Measurements from ENCODE around the gene AURKAIP1.

AURKAIP1 gene

DNA sequence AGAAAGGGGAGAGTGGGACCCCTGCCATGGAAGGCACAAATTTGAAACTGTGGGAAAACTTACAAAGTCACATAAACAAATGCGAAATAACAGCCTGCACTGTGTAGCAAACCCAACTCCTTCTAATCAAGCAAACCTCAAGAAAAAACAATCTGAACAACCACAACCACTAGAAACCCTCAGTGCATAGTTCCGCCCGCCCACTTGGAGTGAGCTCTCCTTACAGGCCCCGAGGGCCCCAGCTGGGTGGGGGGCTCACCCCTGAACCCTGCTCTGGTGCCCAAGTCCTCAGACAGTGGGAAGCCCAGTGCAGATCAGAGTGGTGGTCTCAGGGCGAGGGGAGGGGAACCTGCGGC lies 15.7 kb downstream of the AURKAIP1 start:
- in situ Hi-C loops (cut with MboI; ENCODE audit: low sequenced_read_pairs, unreplicated experiment) = no loop called here
- DNase-seq (ENCODE audit: low spot score) = peak; percentile 73
- TF ChIP-seq, protein P1, sequence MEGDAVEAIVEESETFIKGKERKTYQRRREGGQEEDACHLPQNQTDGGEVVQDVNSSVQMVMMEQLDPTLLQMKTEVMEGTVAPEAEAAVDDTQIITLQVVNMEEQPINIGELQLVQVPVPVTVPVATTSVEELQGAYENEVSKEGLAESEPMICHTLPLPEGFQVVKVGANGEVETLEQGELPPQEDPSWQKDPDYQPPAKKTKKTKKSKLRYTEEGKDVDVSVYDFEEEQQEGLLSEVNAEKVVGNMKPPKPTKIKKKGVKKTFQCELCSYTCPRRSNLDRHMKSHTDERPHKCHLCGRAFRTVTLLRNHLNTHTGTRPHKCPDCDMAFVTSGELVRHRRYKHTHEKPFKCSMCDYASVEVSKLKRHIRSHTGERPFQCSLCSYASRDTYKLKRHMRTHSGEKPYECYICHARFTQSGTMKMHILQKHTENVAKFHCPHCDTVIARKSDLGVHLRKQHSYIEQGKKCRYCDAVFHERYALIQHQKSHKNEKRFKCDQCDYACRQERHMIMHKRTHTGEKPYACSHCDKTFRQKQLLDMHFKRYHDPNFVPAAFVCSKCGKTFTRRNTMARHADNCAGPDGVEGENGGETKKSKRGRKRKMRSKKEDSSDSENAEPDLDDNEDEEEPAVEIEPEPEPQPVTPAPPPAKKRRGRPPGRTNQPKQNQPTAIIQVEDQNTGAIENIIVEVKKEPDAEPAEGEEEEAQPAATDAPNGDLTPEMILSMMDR (IDR thresholded peaks at IDR 0.05; ENCODE audit: borderline replicate concordance, control extremely low read depth, extremely low read depth, insufficient read depth, missing control alignments) = no peak

DNA sequence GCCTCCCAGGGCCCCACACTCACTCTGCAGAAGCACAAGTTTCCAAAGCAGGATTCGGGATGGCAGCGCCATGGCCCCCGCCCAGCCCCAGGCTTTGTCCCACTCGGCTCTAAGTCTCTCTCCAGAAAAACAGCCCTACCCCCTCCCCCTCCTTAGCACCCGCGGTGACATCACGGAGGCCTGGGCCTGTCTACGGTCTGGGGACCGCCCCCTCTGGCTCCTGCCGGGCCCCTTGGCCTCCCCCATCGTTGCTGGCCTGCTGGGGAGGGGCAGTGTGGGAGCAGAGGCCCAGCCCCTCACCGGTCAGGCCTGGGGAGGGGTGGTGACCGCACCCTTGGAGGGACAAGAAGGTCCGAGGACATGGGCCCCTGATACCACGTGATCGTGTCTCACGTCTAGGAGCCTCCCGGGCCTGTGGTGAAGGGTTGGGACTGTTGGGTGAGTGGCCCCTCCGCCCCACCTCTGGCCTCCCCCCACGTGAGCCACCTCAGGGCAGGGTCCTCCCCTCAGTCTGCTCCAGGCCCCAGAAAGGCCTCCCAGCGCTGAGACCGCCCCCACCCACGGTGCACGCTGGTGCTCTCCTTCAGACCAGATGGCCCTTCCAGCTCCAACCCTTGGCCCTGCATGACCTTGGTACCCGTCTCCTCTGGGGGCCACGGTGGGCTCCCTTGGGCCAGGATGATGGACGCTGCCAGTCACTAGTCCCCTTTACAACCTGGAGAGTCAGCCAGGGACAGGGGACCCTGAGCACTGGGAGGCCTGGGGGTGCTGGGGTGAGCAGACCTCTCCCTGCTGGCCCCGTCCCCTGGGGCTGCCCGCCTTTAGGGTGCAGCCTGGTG lies 16.4 kb downstream of the AURKAIP1 start, which contains the start of gene MXRA8:
TSS of gene MXRA8 (minus strand) at position 123 of the 839 bp plus-strand sequence. CDS start at position 72, 51 bp downstream.
- DNase-seq (ENCODE audit: low spot score) = no peak
- TF ChIP-seq, protein P1 (IDR thresholded peaks at IDR 0.05; ENCODE audit: borderline replicate concordance, control extremely low read depth, extremely low read depth, insufficient read depth, missing control alignments) = no peak

DNA sequence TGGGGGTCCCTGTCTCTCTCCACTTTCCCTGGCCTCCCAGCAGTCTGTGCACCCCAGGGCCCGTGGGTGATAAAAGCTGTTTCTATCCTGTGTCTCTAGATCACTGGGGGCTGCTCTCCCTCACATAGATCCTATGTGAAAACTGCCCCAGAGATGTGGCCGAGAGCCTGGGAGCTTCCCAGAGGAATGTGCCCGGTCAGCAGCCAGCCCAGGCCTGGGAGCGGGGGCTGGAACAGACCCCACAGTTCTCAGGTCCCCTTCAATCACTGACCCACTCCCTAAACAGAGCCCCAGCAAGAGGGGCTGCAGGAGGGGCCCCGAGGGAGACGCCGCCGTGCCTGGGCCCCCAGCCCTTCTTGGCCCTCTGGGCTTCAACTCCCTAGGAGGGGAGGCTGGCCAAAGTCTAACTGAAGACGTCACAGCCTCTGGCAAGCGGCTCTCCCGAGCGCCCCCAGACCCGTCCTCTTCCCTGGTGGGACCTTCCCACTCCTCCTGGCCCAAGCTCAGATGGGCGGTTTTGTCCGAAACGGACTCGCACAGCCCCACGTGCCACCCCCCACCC lies 17.1 kb downstream of the AURKAIP1 start:
- DNase-seq (ENCODE audit: low spot score) = no peak

More for the DNA sequence above, 16.4 kb downstream of the AURKAIP1 start, which contains the start of gene MXRA8:
- in situ Hi-C loops (cut with MboI; ENCODE audit: low sequenced_read_pairs, unreplicated experiment) = no loop called here

DNA sequence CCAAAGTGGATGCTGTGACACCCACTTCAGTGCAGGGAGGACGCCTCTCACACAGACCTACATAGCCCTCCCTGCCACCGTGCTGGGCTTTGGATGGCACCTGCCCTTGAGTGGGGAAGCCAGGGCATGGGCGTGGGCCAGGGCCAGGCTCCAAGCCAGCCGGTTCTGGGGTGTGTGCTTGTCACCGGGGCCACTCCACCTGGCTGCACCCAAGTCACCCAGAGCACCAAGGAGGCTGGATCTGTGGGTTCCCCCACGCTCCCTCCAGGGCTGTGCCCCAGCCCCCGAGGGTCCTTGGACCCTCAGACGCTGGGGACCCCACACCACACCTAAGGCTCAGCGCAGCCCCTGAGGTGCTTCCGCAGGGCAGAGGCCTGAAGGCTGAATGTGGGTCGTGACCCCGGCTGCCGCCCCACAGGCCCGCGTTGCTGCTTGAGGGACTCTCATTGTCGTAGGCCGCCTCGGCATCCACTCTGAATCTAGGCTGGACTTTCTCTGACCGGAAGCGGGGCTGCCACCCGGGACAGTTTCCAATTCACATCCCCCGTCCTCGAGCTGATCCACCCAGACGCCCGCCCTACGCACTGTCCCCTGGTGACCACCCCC lies 18.1 kb downstream of the AURKAIP1 start:
- no peak for DNase-seq (ENCODE audit: low spot score)
- in situ Hi-C loops (cut with MboI; ENCODE audit: low sequenced_read_pairs, unreplicated experiment) = no loop called here
- TF ChIP-seq, protein P1 (IDR thresholded peaks at IDR 0.05; ENCODE audit: borderline replicate concordance, control extremely low read depth, extremely low read depth, insufficient read depth, missing control alignments) = no peak

More for the DNA sequence above, 17.1 kb downstream of the AURKAIP1 start:
- in situ Hi-C loops (cut with MboI; ENCODE audit: low sequenced_read_pairs, unreplicated experiment) = no loop called here
- TF ChIP-seq, protein P1 (IDR thresholded peaks at IDR 0.05; ENCODE audit: borderline replicate concordance, control extremely low read depth, extremely low read depth, insufficient read depth, missing control alignments) = no peak

DNA sequence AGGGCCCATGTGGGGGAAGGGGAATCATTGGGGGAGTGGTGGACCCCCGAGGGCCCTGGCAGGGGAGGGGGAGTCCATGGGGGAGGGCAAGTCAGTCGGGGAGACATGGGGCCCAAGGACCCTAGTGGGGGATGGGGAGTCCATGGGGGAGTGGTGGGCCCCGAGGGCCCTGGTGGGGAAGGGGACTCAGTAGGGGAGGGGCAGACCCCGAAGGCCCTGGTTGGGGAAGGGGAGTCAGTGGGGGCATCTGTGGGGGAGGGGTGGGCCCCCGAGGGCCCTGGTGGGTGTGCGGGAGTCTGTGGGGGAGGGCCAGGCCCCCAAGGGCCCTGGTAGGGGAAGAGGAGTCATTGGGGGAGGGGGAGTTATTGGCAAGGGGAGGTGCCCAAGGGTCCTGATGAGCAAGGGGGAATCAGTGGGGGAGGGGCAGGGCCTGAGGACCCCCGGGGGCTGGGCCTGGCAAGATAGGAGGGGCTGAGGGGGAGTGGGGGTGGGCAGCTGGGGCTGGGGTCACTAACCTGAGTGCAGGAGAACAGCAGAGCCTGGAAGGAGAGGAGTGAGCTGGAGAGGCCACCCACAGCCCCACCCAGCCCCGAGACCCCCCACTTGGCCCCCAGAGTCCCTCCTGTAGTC lies 18.7 kb downstream of the AURKAIP1 start:
- TF ChIP-seq, protein P1 (IDR thresholded peaks at IDR 0.05; ENCODE audit: borderline replicate concordance, control extremely low read depth, extremely low read depth, insufficient read depth, missing control alignments) = no peak
- in situ Hi-C loops (cut with MboI; ENCODE audit: low sequenced_read_pairs, unreplicated experiment) = no loop called here
- no peak for DNase-seq (ENCODE audit: low spot score)

DNA sequence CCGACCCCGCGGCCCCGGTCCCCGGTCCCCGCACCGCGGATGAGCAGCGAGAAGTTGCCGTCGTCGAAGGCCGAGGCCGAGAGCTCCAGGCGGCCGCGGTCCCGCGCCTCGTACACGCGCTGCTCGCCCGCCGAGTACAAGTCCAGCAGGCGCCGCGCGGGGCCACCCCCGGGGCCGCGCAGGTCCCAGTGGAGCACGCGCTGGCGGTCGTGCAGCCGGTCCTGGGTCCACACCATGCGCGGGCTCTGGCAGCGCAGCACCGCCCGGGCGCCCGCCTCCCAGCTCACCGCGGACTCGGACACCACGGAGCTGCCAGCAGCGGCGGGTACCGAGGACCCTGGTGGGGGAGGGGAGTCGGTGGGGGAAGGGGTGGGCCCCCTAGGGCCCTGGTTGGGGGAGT lies 19.6 kb downstream of the AURKAIP1 start:
- in situ Hi-C loops (cut with MboI; ENCODE audit: low sequenced_read_pairs, unreplicated experiment) = no loop called here
- peak; percentile 67 for DNase-seq (ENCODE audit: low spot score)
- TF ChIP-seq, protein P1 (IDR thresholded peaks at IDR 0.05; ENCODE audit: borderline replicate concordance, control extremely low read depth, extremely low read depth, insufficient read depth, missing control alignments) = no peak
